ENCODE results near the gene HIGD2A.

Gene HIGD2A

DNA sequence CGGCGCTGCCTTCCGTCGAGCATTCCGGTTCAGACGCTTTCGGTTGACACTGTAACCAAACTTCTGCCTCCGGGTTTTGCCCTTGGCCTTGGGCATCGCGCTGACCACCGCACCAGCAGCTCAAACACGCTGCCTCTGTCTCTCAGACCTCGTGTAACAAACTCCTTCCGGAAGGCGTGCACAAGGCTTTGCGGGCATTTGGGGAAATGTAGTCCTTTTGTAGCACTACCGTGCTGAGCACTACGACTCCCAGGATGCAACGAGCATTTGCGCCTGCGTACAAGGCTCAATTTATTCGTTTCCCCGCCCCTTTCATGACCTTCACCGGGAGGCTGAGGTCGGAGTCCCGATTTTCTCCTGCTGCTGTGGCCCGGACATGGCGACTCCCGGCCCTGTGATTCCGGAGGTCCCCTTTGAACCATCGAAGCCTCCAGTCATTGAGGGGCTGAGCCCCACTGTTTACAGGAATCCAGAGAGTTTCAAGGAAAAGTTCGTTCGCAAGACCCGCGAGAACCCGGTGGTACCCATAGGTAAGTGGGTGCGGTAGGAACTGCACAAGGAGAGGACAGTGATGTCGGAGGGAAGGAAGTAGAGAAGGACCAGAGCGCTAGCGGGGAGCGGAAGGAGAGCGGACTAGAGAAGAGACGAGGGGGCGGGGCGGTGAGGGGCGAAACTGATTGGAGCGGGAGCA, at the start of gene HIGD2A, which contains the start of gene NOP16:
HIGD2A (plus strand) TSS at position 308 of the 691 bp plus-strand sequence; CDS start at position 377, 69 bp downstream.
NOP16 (minus strand) TSS at position 155 of the 691 bp plus-strand sequence; CDS start at position 96, 59 bp downstream.
- peak; percentile 88 for DNase-seq

DNA sequence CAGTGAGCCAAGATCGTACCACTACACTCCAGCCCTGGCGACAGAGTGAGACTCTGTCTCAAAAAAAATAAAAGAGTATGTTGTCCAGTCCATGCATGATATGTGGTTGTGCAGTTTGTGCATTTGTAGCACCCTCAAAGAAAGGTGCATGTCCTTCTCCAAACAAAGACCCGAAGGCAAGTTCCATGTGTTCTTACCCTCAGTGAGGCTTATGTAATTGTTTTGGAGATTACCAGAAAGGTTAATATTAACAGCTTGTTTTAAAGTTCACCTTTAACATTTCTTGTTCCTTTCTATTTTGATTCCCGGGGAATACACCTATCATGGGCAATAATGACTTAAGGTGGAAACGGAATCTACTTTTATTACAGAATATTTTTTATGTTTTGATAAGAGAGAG, 49.2 kb upstream of the HIGD2A start:
- DNase-seq = no peak

DNA sequence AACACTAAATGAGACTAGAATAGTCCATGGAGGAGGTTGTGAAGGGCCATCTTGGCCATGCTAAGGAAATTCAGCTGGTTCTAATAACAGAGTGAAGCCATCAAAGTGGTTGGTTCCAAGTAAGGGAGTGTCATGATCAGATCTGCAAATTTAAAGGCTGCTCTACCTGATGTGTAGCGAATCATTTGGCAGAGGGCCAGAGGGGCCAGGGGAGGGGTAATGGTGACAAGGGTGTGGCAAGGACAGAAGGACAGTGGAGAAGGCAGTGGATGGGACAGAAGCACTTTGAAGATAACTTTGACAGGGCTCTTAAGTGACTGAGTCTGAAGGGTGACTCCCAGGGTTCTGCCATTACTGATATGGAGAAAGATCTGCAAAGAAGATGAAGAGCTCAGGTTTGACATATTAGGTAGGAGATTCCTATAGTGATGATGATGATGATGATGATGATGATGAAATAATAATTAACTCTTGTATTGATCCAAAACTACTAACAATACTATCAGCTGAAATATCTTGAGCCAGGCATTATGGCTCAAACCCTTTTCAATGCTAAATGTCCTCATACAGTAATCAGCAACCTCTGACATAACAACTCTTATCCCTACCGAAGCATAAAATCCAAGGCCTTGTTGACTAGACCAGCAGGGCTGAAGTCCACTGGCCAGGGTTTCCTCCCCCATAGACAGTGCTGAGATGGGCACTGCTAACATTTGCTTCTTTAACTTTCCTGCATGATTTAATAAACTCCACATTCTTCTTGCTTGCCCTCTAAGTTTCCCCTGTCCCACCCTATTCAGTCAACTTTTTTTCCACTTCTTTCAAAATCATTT, 47.0 kb upstream of the HIGD2A start:
- DNase-seq = no peak

GRCh38 chr5:176342158-176342483, 46.4 kb upstream of the HIGD2A start:
- no peak for DNase-seq

DNA sequence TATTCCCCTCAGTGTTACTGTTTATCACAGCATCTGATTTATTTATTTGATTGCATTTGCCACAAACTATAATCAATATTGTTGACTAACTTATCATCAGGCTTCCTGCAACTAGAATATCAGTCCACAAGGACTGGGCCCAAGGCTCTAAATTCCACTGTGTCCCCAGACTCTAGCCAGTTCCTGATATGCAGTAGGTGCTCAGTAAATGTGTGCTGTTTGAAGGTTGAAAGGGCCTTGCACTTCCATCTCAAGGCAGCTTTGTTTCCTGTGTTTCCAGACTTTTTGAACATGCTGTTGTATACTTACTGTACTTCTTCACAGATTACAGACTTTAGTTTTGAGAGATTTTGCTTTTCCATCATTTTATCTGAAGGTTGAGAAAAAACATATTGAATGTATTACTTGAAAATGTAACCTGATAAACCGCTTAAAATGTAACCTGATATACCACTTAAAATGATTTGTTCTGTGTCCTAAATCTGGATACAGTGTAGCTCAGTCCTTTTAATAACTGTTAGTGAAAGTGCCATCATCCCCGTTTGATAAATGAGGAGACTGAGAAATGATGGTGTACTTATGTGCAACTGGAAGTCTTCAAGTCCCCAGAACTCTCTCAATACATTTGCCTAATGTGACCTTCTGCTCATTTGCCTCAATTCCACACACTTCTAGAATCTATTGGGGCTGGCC, 45.6 kb upstream of the HIGD2A start:
- DNase-seq = no peak

GRCh38 chr5:176350416-176350815, 38.1 kb upstream of the HIGD2A start:
- DNase-seq = no peak

GRCh38 chr5:176352116-176352878, 36.3 kb upstream of the HIGD2A start:
- DNase-seq = no peak

DNA sequence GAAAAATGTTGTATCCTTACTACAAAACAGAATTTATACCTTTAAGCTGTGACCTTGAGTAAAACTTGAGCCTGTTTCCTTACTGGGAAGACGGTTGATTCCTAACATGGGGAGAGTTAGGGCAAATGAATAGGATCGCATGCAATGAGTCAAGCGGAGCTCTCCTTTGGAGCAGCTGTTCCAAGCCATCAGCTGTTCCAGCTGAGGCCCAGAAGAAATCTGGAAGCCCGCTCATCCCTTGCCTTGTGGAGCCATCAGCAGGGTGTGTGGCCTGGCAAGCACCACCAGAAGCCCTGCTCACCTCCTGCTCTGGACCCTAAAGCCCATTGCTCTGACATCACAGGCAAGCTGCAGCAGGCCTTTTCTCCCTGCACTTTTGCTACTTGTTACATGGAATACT, 35.0 kb upstream of the HIGD2A start:
- no peak for DNase-seq

DNA sequence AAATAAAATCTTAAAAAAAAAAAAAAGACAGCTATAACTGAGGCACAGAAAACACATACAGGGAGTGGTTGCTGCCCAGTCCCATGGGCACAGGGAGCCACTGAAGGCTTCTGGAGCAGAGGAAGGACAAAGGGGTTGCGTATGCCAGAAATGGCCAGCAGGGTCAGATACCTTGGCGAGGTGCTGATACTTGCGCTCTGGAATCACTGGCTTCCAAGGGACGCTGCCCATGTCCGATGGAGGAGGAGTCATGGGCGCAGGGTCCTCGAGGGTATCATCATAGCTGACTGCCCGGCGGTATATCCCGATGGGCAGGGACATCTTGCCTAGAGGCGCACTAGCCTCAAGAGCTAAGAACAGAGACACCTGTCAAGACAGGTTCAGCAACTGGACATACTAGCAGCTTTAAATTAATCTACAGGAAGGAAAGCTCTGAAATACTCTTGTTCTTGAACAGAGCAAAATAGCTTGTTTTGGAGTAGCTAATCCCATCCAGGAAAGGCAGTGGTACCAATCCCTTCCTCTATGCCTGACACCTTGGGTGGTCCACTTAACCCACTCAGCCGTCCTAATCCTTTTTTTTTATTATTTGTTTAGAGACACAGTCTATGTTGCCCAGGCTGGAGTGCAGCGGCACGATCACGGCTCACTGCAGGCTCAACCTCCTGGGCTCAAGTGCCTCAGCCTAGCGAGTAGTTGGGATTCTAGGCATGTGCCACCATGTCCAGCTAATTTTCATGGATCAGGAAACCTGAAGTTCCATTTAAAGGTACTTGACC, 33.0 kb upstream of the HIGD2A start:
- no peak for DNase-seq

DNA sequence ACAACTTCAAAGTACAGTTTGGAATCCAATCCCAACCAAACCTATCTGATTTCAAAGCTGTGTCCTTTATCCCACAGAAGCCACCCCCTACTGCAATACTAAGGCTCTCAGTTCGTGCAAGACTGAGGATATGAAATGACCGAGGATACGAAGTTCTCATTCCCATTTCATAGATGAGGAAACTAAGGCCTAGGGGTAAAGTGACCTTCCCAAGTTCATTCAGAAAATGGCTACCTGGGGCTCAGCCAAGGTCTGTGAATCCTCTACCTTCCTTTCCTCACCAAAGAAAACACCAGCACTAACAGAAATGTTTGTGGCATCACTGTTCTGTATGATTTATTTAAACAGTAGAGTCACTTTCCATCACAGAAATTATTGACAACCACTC, 32.4 kb upstream of the HIGD2A start:
- DNase-seq = no peak

- DNase-seq = no peak
Measured at GRCh38 chr5:176359658-176360057, 28.9 kb upstream of the HIGD2A start.

GRCh38 chr5:176360894-176361436, 27.6 kb upstream of the HIGD2A start:
- no peak for DNase-seq

DNA sequence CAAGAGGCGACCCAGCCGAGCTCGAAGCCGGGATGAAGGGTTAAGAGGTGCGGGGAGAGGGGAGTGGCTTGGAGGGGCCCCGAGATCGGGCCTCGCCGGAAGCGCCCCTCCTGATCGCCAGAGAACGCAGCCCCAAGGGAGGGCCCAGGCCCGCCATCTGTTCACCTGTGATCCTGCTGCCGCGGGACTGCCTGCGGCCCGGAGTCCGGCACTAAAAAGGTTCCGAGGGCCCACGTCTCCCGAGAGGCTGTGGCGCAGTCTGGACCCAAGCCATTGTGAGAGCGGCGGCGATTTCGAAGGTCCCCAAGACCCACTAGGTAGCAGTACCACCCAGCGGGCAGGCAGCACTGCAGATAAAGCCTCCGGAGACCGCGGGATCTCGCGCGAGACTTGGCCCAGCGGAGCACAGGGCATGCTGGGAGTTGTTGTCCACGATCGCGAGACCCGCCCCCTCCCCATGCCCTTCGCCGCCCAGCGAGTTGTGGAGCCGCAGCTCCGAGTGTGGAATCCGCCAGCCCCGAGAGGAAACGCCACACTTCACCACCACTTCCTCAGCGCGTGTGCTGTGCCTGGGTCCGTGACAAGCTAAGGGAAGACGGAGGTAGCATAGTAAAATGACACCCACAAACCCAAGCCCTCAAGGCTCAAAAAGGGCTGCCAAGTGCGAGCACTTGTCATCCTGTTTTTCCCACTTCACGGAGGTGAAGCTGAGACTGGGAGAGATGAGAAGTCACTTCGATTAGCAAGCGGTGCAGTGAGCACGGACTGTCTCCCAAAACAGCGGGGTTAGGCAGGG, 26.9 kb upstream of the HIGD2A start, which contains the start of gene KIAA1191:
KIAA1191 (minus strand) TSS at position 328 of the 796 bp plus-strand sequence. CDS start 2,256 bp downstream, outside the sequence.
- peak; percentile 56 for DNase-seq

DNA sequence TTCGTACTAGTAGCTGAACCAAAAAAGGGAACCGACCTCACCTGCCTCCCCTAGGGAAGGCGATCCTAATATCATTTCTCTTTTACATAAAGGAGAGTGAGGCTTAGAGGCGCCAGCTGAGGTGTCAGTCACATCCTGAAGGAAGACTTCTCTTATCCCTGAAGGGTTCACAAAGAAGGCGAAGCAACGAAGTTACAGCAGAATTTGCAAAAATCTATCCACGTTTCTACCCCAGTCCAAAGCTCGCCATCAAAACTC, 26.4 kb upstream of the HIGD2A start:
- DNase-seq = no peak

DNA sequence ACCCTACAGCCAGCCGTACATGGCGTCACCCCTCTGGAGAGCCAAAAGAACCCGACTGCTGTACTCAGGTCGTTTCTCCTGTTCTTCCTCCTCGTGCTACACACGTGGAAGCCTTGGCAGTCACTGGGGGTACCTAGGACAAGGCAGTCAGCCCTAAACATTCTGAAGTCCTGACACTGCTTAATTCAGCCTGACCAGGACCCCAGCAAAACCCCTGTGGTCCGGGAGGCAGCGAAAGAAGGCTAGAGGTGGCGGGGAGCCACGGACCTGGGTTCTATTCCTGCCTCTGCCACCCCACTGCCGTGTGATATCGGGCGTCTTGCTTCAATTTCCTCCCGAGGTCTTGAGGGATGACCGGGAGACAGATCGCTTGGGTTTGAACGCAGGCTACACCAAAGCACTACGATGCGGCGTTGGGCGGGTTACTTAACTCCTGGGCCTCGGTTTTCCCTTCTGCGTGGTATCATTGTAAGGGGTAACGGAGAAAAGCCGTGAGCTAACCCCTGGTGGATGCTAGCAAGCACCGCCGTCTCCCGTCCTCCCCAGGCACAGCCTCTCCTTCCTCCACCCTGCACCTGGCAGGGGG, 23.7 kb upstream of the HIGD2A start:
- DNase-seq = no peak

- no peak for DNase-seq
Measured at GRCh38 chr5:176365351-176366231, 23.0 kb upstream of the HIGD2A start, which contains the start of gene ARL10. Gene ARL10, plus strand, starts transcription at chr5:176365487. Its CDS starts 77 bp downstream, at chr5:176365564.

DNA sequence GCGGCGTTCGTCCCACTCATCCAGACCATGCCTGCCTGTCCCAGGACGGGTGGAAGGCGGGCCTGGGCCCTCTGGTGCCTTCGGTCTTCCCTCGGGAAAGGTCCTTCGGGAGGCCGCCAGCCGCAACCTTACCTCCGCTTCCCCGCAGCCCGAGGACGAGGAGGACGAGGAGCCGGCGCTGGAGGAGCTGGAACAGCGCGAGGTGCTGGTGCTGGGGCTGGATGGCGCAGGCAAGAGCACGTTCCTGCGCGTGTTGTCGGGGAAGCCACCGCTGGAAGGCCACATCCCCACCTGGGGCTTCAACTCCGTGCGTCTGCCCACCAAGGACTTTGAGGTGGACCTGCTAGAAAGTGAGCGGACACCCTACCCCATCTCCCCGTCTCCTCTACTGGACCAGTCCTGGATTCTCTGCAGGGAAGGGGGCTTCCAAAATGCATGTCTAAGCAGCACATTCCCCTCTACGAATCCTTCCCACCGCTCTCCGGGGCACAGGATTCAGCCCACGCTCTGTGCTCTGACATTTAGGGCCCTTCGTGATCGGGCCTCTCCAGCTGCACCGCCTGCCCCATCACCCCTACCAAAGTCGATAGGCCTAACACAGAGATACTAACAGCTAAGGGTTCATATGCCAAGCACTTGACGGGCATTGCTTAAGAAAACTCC, 22.2 kb upstream of the HIGD2A start:
- no peak for DNase-seq

- no peak for DNase-seq
Measured at GRCh38 chr5:176368726-176369125, 19.8 kb upstream of the HIGD2A start.

Measured in NCI-H1436 (cell line).